ENCODE measurements around the gene NECTIN1.

Gene NECTIN1

DNA sequence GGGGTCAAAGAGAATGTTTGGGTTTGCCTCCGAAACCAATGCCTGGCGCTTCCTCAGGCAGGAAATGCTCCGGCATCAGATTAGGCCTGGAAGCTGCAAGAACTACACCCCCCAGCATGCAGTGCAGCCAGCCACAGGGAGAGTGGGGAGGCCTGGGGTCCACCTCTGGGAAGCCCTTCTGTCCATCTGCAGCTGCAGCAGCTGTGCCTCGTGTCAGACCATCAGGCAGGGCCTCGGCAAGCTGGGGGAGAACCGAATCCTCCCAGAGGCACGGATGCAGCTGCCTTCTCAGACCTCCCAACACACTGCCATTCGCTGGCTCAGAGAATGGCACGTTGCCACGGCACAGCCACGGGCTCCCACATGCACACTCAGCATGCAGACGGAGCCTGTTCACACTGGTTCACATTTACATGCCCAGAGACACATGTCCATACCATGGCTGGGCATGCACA, 57.4 kb downstream of the NECTIN1 start:
- DNase-seq (ENCODE audit: low read depth), result peak; percentile 21
- TF ChIP-seq, protein P1, sequence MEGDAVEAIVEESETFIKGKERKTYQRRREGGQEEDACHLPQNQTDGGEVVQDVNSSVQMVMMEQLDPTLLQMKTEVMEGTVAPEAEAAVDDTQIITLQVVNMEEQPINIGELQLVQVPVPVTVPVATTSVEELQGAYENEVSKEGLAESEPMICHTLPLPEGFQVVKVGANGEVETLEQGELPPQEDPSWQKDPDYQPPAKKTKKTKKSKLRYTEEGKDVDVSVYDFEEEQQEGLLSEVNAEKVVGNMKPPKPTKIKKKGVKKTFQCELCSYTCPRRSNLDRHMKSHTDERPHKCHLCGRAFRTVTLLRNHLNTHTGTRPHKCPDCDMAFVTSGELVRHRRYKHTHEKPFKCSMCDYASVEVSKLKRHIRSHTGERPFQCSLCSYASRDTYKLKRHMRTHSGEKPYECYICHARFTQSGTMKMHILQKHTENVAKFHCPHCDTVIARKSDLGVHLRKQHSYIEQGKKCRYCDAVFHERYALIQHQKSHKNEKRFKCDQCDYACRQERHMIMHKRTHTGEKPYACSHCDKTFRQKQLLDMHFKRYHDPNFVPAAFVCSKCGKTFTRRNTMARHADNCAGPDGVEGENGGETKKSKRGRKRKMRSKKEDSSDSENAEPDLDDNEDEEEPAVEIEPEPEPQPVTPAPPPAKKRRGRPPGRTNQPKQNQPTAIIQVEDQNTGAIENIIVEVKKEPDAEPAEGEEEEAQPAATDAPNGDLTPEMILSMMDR (conservative IDR thresholded peaks at IDR 0.05; ENCODE audit: low read length), result no peak
- H3K4me3 ChIP-seq (ENCODE audit: low read length), result no peak overlapping the region

DNA sequence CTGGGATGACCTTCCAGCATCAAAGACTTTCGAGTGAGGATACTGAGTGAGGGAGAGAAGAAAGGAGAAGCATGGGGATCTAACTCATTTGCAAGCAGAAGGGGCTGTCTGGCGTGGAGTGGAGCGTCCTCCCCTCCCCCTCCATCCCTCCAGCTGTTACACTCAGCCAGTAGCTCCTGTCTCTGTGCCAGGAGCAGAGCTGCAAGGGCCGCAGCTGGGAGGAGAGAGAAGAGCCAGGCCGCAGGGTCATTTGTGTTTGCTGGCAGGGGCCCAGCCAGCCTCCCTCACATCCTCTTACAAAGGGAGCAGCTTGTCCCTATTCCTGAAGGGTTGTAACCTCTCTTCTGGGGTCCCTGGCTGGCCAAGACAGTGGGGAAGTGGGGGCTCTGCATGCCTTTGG, 57.9 kb downstream of the NECTIN1 start:
- peak; percentile 86 for DNase-seq (ENCODE audit: low read depth)
- TF ChIP-seq, protein P1 (conservative IDR thresholded peaks at IDR 0.05; ENCODE audit: low read length), result no peak
- no peak overlapping the region for H3K4me3 ChIP-seq (ENCODE audit: low read length)

DNA sequence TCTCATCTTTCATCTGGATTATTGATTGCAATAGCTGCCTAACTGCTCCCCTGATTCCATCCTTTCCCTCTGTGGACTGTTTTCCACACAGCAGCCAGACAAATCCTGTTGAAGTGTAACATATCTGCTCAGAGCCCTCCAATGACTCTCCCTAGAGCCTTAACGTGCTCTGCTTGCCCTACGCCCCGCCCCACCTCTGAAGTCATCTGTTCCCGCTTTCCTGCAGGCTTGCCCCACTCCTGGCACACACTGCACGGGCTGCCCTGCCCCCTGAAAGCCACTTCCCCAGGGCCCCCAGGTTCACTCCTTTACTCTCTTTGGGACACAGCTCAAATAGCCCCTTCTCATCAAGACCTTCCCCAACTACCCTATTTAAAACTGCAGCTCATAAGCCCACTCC, 59.5 kb downstream of the NECTIN1 start:
- no peak overlapping the region for H3K4me3 ChIP-seq (ENCODE audit: low read length)
- TF ChIP-seq, protein P1 (conservative IDR thresholded peaks at IDR 0.05; ENCODE audit: low read length), result no peak
- DNase-seq (ENCODE audit: low read depth), result no peak

DNA sequence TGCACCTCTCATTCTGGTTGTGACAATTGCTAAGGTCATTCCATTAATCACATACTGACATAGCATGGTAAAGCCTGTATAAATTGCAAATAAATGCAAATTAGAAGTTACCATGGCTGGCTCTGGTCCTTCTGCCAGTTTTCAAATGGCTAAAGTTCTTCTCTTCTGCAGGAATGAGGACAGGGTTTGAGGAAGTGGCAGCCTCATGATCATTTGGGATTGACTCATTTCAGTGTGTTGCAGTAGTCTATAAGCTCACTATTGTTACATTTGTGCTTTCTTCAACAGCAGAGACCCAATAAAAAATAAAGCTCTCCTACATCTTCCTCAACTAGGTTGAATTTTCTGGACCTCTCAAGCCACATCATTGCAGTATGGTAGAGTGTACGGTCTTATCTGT, 60.3 kb downstream of the NECTIN1 start:
- no peak overlapping the region for H3K4me3 ChIP-seq (ENCODE audit: low read length)
- TF ChIP-seq, protein P1 (conservative IDR thresholded peaks at IDR 0.05; ENCODE audit: low read length), result no peak
- no peak for DNase-seq (ENCODE audit: low read depth)

DNA sequence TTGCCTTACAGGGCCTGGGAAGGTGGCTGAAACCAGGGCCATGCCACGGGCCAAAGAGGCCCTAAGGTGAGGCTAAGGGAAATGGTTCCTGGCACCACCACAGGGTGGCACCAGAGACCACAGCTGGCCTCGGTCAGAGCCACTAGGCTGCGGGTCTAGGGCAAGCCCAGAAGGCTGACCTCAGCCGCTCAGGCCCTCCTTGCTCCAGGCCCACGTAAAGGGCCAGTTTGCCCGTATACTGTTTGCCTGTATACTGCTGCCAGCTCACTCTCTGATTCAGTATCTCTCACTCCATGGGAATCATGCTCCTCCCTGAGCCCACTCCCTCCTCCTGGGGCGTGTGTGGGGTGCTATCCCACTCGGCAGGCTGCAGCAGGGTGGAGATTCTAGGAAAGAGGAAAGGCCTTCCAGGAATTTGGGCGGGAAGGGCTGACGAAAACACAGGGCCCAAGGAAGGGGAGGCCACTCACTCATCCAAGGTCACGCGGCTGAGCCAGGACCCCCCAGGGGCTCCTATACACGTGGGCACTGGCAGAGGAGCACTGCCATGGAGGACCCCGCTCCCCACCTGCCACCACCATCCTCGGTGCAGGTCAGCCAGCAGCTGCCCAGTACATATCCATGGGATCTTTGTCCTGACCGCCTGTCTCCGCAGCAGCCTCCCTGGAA, 62.4 kb downstream of the NECTIN1 start:
- TF ChIP-seq, protein P1 (conservative IDR thresholded peaks at IDR 0.05; ENCODE audit: low read length), result peak; percentile 97
- H3K4me3 ChIP-seq (ENCODE audit: low read length), result no peak overlapping the region
- DNase-seq (ENCODE audit: low read depth), result peak; percentile 60

DNA sequence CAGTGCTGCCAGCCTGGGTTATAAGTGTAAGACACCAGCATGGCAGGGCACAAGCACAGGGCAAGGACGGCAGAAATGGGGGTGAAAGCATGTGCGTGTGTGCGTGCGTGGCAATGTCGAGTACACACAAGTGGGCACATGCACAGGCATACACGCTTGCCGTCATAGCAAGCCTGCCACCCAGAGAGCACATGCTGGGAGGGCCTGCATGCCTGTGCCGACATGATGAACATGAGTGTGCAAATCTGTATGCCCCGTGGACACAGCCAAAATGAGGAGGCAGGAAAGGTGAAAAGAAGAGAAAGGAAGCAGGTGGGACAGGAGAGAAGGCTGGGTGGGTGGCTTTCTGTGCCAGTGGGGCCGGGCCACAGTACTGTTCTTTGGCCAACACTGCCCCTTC, 62.9 kb downstream of the NECTIN1 start:
- no peak overlapping the region for H3K4me3 ChIP-seq (ENCODE audit: low read length)
- no peak for DNase-seq (ENCODE audit: low read depth)
- TF ChIP-seq, protein P1 (conservative IDR thresholded peaks at IDR 0.05; ENCODE audit: low read length), result no peak

DNA sequence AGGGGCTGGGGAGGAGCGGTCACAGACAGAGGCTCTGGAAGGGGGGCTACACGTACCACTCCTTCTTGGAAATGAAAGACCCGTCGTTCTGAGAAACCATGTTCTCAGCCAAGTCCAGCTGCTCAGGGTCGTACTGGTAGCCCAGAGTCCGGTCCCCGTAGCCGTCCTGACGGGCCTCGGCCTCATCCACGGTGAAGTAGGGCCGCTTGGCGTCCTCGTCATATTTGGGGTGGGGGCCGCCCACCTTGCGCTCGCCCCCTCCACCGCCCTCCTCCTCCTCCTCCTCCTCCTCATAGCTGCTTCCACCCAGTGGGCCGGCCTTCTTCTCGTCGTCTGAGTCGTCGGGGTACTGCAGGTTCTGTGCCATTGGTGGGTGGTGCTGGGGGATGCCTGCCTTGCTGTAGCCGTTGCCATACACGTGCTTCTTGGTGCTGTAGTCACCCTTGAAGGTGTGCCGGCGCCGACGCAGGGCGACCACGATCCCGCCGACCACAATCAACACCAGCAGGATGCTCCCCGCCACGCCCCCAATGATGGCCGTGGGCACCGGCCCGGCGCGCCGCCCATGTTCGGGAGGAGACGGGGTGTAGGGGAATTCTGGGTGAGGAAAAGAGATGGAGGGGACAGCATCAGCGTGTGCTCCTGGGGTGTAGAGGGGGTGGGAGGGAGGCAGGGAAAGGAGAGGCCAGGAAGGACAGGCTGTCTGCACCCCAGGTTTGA, 64.1 kb downstream of the NECTIN1 start:
- H3K4me3 ChIP-seq (ENCODE audit: low read length), result no peak overlapping the region
- DNase-seq (ENCODE audit: low read depth), result no peak
- TF ChIP-seq, protein P1 (conservative IDR thresholded peaks at IDR 0.05; ENCODE audit: low read length), result no peak

Data from AG10803 (cell line).